ENCODE measurements around the gene LAMTOR2. TPM values are rescaled to one million over a fixed set of nuclear protein-coding genes. Genes with fewer than 3 reads are reported as not detected.

The LAMTOR2 gene
- total RNA-seq, 1 donor from 2014 or later: 72.5 TPM

DNA sequence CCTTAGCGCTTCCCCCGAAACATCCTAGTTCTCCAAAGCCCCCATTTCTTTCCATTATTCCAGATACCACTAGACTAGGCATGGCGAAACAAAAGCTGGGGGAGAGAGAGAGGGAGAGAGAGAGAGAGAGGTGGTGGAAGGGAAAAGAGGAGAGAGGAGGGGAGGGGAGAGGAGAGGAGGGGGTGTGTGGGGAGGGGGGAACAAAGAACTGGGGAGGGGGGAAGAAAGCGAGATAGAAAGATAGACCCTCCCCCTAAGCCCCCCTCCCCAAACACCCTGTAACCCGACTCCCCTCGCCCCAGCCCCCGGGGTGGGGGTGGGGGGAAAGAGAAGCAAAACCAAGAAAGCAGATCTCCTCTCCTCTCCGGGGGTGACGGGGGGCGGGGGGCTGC is 27.3 kb downstream of the LAMTOR2 start:
- Mint-ChIP-seq H3K27me3 (ENCODE audit: low read depth) (peaks cover 70% of the 10 kb centered on the region), H3K36me3 (ENCODE audit: low read depth) (no peaks in the 10 kb centered on the region), H3K9me3 (no peaks in the 10 kb centered on the region), H3K27ac (no peak overlapping the region), H3K4me1 (ENCODE audit: low read depth) (peaks cover 4% of the 10 kb centered on the region), H3K4me3 (ENCODE audit: low read depth) (peak overlapping the region; percentile 85)
- DNase-seq (ENCODE audit: low spot score): no peak
- intact Hi-C loops (cut with micrococcal nuclease): loop anchor here (1.0 kb wide), 1 partner anchor 28 kb away; the partner anchor contains the start of gene LAMTOR2

DNA sequence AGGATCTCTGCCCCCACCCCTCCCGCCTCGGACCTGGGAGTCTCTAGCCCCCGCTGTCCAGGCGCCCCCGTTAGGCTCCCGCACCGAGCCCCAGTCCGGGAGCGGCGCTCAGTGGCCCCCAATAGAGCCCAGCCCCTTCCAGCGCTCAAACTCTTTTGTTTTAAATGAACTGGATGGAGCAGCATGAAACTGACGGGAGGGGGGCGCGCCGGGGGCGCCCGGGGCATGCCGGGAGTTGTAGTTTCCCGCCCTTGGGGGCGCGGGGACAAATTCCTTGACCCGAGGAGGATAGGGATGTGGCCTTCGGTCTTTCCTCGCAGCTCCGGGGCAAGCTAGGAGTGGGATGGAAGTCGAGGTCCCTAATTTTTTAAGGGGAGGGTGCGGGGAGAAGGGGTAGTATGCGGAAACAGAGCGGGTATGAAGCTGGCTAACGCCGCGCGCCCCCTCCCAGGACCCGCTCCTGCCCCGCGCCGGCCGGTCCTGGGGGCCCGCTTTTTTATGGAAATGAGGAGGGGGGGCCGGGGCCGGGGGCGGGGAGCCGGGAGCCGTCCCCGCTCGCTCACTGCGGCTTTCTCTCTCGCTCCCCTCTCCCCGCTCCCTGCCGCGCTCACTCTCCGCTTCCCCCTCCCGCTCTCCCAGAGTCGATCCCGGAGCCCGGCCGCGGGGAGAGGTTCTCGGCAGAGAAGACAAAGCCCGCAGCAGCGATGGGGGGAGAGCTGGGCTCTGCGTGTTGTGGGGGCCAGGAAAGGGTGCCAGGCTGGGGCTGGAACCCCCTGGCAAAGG is 27.9 kb downstream of the LAMTOR2 start, which contains the start of gene MEX3A:
Gene MEX3A (minus strand): TSS at position 157 of the 783 bp plus-strand sequence. CDS start 467 bp downstream, outside the sequence.
- H3K36me3 Mint-ChIP-seq (ENCODE audit: low read depth): no peaks in the 10 kb centered on the region
- H3K27ac Mint-ChIP-seq: peak within 1 kb of the TSS; percentile 29
- H3K9me3 Mint-ChIP-seq: no peaks in the 10 kb centered on the region
- H3K4me3 Mint-ChIP-seq (ENCODE audit: low read depth): peak within 1 kb of the TSS; percentile 85
- H3K27me3 Mint-ChIP-seq (ENCODE audit: low read depth): peaks cover 74% of the 10 kb centered on the region
- DNase-seq (ENCODE audit: low spot score): peak; percentile 45
- peaks cover 4% of the 10 kb centered on the region for H3K4me1 Mint-ChIP-seq (ENCODE audit: low read depth)
- intact Hi-C loops (cut with micrococcal nuclease): loop anchor here (1.0 kb wide), 1 partner anchor 28 kb away; the partner anchor contains the start of gene LAMTOR2

GRCh38 chr1:156083800-156084790 is 29.5 kb downstream of the LAMTOR2 start:
- H3K4me1 Mint-ChIP-seq (ENCODE audit: low read depth): peaks cover 4% of the 10 kb centered on the region
- H3K36me3 Mint-ChIP-seq (ENCODE audit: low read depth): no peaks in the 10 kb centered on the region
- no peak overlapping the region for H3K27ac Mint-ChIP-seq
- H3K4me3 Mint-ChIP-seq (ENCODE audit: low read depth): peak overlapping the region; percentile 74
- H3K27me3 Mint-ChIP-seq (ENCODE audit: low read depth): peaks cover 62% of the 10 kb centered on the region
- DNase-seq (ENCODE audit: low spot score): no peak
- H3K9me3 Mint-ChIP-seq: no peaks in the 10 kb centered on the region
- intact Hi-C loops (cut with micrococcal nuclease): no loop called here

GRCh38 chr1:156086256-156086662 is 31.7 kb downstream of the LAMTOR2 start:
- H3K4me3 Mint-ChIP-seq (ENCODE audit: low read depth): no peak overlapping the region
- intact Hi-C loops (cut with micrococcal nuclease): no loop called here
- peaks cover 45% of the 10 kb centered on the region for H3K27me3 Mint-ChIP-seq (ENCODE audit: low read depth)
- no peak for DNase-seq (ENCODE audit: low spot score)
- no peaks in the 10 kb centered on the region for H3K9me3 Mint-ChIP-seq
- no peaks in the 10 kb centered on the region for H3K36me3 Mint-ChIP-seq (ENCODE audit: low read depth)
- peaks cover 6% of the 10 kb centered on the region for H3K4me1 Mint-ChIP-seq (ENCODE audit: low read depth)
- H3K27ac Mint-ChIP-seq: no peak overlapping the region

DNA sequence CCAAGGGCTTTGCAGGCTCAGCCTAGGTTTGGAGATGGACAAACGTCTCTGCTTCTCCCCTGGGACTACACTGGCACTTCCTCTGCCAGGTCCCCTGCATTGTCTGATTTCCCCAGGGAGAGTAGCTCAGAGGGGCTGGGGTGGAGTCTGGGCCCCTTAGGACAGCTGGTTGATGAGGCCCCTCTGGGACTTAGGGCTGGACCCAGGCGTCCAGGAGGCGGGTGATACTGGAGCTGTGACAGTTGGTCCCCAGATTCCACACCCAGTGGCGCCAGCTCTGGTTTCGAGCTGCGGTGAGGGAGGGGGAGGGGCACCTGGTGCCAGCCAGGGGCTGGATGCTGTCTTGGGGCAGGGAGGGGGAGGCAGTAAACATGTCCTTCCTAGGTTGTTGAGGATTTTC is 35.1 kb downstream of the LAMTOR2 start:
- no peak for DNase-seq (ENCODE audit: low spot score)
- Mint-ChIP-seq H3K27ac (no peak overlapping the region), H3K9me3 (no peaks in the 10 kb centered on the region), H3K4me3 (ENCODE audit: low read depth) (no peak overlapping the region), H3K4me1 (ENCODE audit: low read depth) (peaks cover 2% of the 10 kb centered on the region), H3K27me3 (ENCODE audit: low read depth) (peaks cover 28% of the 10 kb centered on the region), H3K36me3 (ENCODE audit: low read depth) (no peaks in the 10 kb centered on the region)
- intact Hi-C loops (cut with micrococcal nuclease): loop anchor here (1.0 kb wide), 2 partner anchors 41 to 136 kb away; no protein-coding TSS in a partner anchor

GRCh38 chr1:156090138-156090839 is 35.7 kb downstream of the LAMTOR2 start:
- H3K36me3 Mint-ChIP-seq (ENCODE audit: low read depth): no peaks in the 10 kb centered on the region
- DNase-seq (ENCODE audit: low spot score): no peak
- H3K27me3 Mint-ChIP-seq (ENCODE audit: low read depth): peaks cover 24% of the 10 kb centered on the region
- intact Hi-C loops (cut with micrococcal nuclease): loop anchor here (1.0 kb wide), 2 partner anchors 40 to 135 kb away; no protein-coding TSS in a partner anchor
- no peak overlapping the region for H3K4me3 Mint-ChIP-seq (ENCODE audit: low read depth)
- peaks cover 2% of the 10 kb centered on the region for H3K4me1 Mint-ChIP-seq (ENCODE audit: low read depth)
- no peak overlapping the region for H3K27ac Mint-ChIP-seq
- H3K9me3 Mint-ChIP-seq: no peaks in the 10 kb centered on the region

- Mint-ChIP-seq H3K4me1 (ENCODE audit: low read depth) (peaks cover 6% of the 10 kb centered on the region), H3K27ac (no peak overlapping the region), H3K4me3 (ENCODE audit: low read depth) (no peak overlapping the region), H3K36me3 (ENCODE audit: low read depth) (no peaks in the 10 kb centered on the region), H3K27me3 (ENCODE audit: low read depth) (peaks cover 20% of the 10 kb centered on the region), H3K9me3 (no peaks in the 10 kb centered on the region)
- intact Hi-C loops (cut with micrococcal nuclease): loop anchor here (1.0 kb wide), 2 partner anchors 39 to 134 kb away; no protein-coding TSS in a partner anchor
- peak; percentile 76 for DNase-seq (ENCODE audit: low spot score)
Measured at GRCh38 chr1:156090840-156091188, 36.2 kb downstream of the LAMTOR2 start.

DNA sequence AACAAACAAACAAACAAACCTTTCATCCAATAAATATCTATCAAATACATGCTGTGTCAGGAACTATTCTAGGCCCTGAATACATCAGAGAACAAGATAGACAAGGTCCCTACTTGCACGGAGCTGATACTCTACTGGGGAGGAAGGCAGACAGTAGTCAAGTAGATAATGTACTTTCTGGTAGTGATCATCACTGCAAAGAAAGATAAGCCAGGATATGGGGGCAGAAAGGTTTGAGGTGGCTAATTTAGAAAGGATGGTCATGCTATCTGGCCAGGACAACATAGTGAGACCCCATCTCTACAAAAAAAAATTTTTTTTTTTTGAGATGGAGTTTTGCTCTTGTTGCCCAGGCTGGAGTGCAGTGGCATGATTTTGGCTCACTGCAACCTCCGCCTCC is 37.0 kb downstream of the LAMTOR2 start:
- no peaks in the 10 kb centered on the region for H3K36me3 Mint-ChIP-seq (ENCODE audit: low read depth)
- peaks cover 14% of the 10 kb centered on the region for H3K4me1 Mint-ChIP-seq (ENCODE audit: low read depth)
- H3K9me3 Mint-ChIP-seq: no peaks in the 10 kb centered on the region
- no peak overlapping the region for H3K4me3 Mint-ChIP-seq (ENCODE audit: low read depth)
- DNase-seq (ENCODE audit: low spot score): no peak
- peaks cover 14% of the 10 kb centered on the region for H3K27me3 Mint-ChIP-seq (ENCODE audit: low read depth)
- no peak overlapping the region for H3K27ac Mint-ChIP-seq
- intact Hi-C loops (cut with micrococcal nuclease): no loop called here

GRCh38 chr1:156095906-156096508 is 41.4 kb downstream of the LAMTOR2 start:
- Mint-ChIP-seq H3K27me3 (ENCODE audit: low read depth) (peaks cover 5% of the 10 kb centered on the region), H3K4me3 (ENCODE audit: low read depth) (no peak overlapping the region), H3K9me3 (no peaks in the 10 kb centered on the region), H3K27ac (peak overlapping the region; percentile 95), H3K36me3 (ENCODE audit: low read depth) (no peaks in the 10 kb centered on the region), H3K4me1 (ENCODE audit: low read depth) (peaks cover 41% of the 10 kb centered on the region)
- DNase-seq (ENCODE audit: low spot score): no peak
- intact Hi-C loops (cut with micrococcal nuclease): loop anchor here (1.0 to 2.0 kb wide), 2 partner anchors 34 to 127 kb away; no protein-coding TSS in a partner anchor

GRCh38 chr1:156096640-156097391 is 42.2 kb downstream of the LAMTOR2 start:
- Mint-ChIP-seq H3K27ac (peak overlapping the region; percentile 95), H3K4me1 (ENCODE audit: low read depth) (peaks cover 45% of the 10 kb centered on the region), H3K4me3 (ENCODE audit: low read depth) (peak overlapping the region; percentile 49), H3K9me3 (no peaks in the 10 kb centered on the region), H3K36me3 (ENCODE audit: low read depth) (no peaks in the 10 kb centered on the region), H3K27me3 (ENCODE audit: low read depth) (peaks cover 5% of the 10 kb centered on the region)
- peak; percentile 71 for DNase-seq (ENCODE audit: low spot score)
- intact Hi-C loops (cut with micrococcal nuclease): loop anchor here (1.0 to 2.0 kb wide), 5 partner anchors 17 to 126 kb away; partner anchors contain the start of gene LMNA

DNA sequence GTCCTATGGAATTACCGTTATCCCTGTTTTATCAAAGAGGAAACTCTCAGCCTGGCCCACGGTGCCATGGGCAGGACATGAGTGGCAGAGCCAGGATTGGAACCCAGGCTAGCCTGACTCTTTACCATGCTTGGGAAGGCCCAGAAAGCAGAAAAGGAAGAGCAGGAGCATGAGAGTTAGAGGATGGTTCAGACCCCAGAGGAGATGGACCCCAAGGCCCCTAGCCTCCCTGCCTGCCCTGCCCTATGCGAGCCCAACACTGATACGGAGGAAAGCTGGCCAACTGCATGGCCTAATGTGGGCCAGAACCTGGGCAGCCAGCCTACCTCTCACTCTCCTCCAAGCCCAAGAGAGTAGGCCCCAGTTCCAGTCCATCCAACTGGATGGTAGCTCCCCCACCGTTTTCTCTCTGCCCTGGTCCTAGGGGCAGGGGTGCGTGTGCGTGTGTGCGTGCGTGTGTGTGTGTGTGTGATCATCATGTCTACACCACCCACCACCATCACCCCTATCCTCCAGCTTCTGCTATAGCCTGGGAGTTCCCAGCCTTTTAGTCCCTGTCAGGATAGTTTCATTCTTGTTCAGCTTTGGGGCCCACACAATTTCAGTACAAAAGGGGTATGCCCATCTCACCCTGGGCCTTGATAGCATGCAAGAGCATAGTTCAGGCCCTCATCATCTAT is 43.1 kb downstream of the LAMTOR2 start:
- peak overlapping the region; percentile 95 for H3K27ac Mint-ChIP-seq
- no peak for DNase-seq (ENCODE audit: low spot score)
- H3K36me3 Mint-ChIP-seq (ENCODE audit: low read depth): no peaks in the 10 kb centered on the region
- intact Hi-C loops (cut with micrococcal nuclease): loop anchor here (1.0 to 2.0 kb wide), 5 partner anchors 9 to 125 kb away; partner anchors contain the start of gene LMNA
- H3K4me1 Mint-ChIP-seq (ENCODE audit: low read depth): peaks cover 45% of the 10 kb centered on the region
- H3K27me3 Mint-ChIP-seq (ENCODE audit: low read depth): peaks cover 5% of the 10 kb centered on the region
- H3K9me3 Mint-ChIP-seq: no peaks in the 10 kb centered on the region
- H3K4me3 Mint-ChIP-seq (ENCODE audit: low read depth): peak overlapping the region; percentile 49
